NCI-H524 (cell line): ENCODE data around the gene ATIC.

Experiments used
- DNase-seq, 2 experiments: peaks; one replicate each; lab custom pipeline; 2025; lab: John Stamatoyannopoulos, UW

The ATIC gene

GRCh38 chr2:215311625-215312396 is at the start of gene ATIC:
Gene ATIC (plus strand): TSS chr2:215312059. CDS start chr2:215312143, 84 bp downstream.
- peak; percentile 77 to 90 for DNase-seq

GRCh38 chr2:215262303-215262702 is 49.6 kb upstream of the ATIC start:
- no peak for DNase-seq

GRCh38 chr2:215262741-215263362 is 49.0 kb upstream of the ATIC start:
- peak in 1 of 2 experiments; percentile 53 for DNase-seq

- DNase-seq = no peak
Observed at GRCh38 chr2:215264374-215264773, 47.5 kb upstream of the ATIC start.

- peak; percentile 40 to 75 for DNase-seq
Observed at GRCh38 chr2:215269397-215270117, 42.3 kb upstream of the ATIC start.

GRCh38 chr2:215270118-215270451 is 41.8 kb upstream of the ATIC start:
- no peak for DNase-seq

- DNase-seq = peak in 1 of 2 experiments; percentile 70
Observed at GRCh38 chr2:215271446-215271845, 40.4 kb upstream of the ATIC start.

- no peak for DNase-seq
Observed at GRCh38 chr2:215272918-215273317, 38.9 kb upstream of the ATIC start.

- no peak for DNase-seq
Observed at GRCh38 chr2:215274829-215275228, 37.0 kb upstream of the ATIC start.

GRCh38 chr2:215275824-215276223 is 36.0 kb upstream of the ATIC start:
- DNase-seq = no peak

- DNase-seq = no peak
Observed at GRCh38 chr2:215277944-215278343, 33.9 kb upstream of the ATIC start.

- DNase-seq = no peak
Observed at GRCh38 chr2:215280326-215280725, 31.5 kb upstream of the ATIC start.

GRCh38 chr2:215283221-215283620 is 28.6 kb upstream of the ATIC start:
- DNase-seq = no peak

- DNase-seq = no peak
Observed at GRCh38 chr2:215286309-215286708, 25.6 kb upstream of the ATIC start.

- no peak for DNase-seq
Observed at GRCh38 chr2:215288112-215288815, 23.6 kb upstream of the ATIC start.

- DNase-seq = no peak
Observed at GRCh38 chr2:215290980-215291599, 20.8 kb upstream of the ATIC start.

- DNase-seq = no peak
Observed at GRCh38 chr2:215293879-215294278, 18.0 kb upstream of the ATIC start.

- DNase-seq = peak; percentile 37 to 70
Observed at GRCh38 chr2:215299337-215299859, 12.5 kb upstream of the ATIC start.

GRCh38 chr2:215301994-215302393 is 9.9 kb upstream of the ATIC start:
- no peak for DNase-seq

- peak in 1 of 2 experiments; percentile 34 for DNase-seq
Observed at GRCh38 chr2:215311259-215311624, 617 bp upstream of the ATIC start.

GRCh38 chr2:215313255-215313613 is 1.4 kb downstream of the ATIC start:
- DNase-seq = no peak

GRCh38 chr2:215314896-215315295 is 3.0 kb downstream of the ATIC start:
- DNase-seq = no peak
